ENCODE results near the gene CYP1A1.
A peak's percentile ranks its signal among the peaks of the same experiment; 100 is the strongest.
"Not testable (repeated sequence)": the region's sequence is repeated elsewhere in the genome, so short reads cannot be mapped to it uniquely, and the experiment has no call there.

The CYP1A1 gene

DNA sequence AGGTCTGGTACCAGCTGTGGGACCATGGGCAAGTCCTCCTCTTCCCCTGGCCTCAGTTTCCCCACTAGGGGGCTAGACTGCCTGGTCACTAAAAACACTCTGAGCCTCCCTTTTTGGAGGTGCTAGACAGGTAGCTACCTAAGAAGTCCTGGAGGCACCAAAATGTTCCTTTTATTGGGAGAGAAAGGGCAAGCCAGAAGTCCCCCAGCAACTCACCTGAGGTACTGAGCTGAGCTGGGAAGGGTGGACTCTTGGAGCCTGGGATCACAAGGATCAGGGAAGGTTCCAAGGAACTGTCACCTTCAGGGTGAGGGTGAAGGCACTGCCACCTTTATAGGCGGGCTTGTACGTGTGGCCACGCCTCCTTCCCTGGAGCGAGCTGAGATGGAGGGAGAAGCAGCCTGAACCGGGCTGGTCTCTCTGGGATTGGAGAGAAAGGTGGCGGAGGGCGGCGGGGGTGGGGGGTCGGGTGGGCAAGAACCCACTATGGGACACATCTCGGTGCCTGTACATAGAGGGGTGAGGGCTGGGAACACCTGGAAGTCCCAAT lies at the start of gene CYP1A1:
Gene CYP1A1 (minus strand): TSS at position 304 of the 550 bp plus-strand sequence. CDS start 2,431 bp downstream, outside the sequence.
- peak in 1 of 14 donors; percentile 15 for DNase-seq

DNA sequence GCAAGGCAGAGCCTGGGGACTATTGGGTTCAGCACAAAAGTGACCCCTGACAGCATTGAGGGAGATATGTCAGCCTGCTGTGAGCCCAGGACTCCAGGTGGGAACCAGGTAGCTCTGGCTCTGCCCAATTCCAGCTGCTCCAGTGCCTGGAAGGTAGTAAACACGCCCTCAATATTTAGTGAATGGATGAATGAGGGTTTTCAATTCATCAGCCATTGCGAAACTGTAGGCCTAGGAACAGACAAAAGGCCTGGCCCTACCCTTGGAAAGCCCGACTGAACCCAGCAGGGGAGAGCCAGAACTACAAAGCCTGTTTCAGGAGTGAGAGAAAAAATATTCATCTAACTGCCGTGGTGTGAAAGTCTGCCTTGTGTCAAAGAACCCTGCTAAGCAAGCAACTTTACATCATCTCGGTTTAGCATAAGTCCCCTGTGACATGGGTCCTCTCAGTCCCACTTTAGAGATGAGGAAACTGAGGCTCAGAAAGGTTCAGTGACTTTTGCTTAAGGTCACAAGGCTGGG lies 48.5 kb upstream of the CYP1A1 start:
- DNase-seq: peak in 3 of 14 donors; percentile 11 to 38 (median 18)

DNA sequence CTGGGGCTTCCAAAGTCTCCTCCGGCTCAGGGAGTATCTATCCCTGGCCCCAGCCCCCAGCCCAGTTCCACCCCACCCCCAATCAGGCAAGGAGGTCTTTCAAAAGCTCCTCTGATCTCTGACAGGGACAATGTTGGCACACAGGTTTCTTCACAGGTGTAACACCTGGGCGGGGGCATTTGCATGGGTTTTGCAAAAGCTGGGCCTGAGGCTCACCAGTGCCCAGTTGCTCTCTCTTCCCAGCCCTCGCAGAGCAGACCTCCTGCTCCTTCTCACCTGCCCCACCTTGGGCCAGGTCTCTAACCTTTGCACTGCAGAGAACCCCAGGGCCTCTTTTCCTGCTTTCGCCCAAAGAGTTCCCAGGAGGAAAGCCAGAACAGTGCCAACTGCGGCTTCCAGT lies 48.0 kb upstream of the CYP1A1 start:
- no peak for DNase-seq

- no peak for DNase-seq
Observed at GRCh38 chr15:74770211-74770903, 45.0 kb upstream of the CYP1A1 start.

DNA sequence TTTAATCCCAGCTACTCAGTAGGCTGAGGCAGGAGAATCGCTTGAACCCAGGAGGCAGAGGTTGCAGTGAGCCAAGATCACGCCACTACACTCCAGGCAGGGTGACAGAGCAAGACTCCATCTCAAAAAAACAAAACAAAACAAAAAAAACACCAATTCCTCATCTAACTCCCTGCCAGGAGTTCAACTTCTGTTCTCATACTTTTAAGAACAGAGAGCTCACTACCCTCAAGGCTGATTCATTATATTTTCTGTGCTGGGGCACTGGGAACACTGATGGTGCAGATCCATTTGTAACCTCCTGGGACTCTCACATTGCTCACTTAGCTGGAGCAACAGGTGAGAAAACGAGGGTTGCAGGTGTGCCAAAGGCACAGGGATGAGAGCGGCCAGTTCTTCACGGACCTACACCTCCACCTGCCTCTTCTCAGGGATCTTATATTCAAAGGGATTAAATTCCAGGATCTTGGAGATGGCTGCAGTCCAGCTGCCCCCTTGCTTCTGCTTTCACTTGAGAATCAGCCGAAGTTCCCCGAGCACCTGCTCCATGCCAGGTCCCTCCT lies 44.2 kb upstream of the CYP1A1 start:
- no peak for DNase-seq

GRCh38 chr15:74768771-74769342 lies 43.5 kb upstream of the CYP1A1 start:
- peak in 9 of 14 donors; percentile 17 to 49 (median 30) for DNase-seq

- DNase-seq: no peak
Observed at GRCh38 chr15:74768099-74768770, 42.9 kb upstream of the CYP1A1 start.

DNA sequence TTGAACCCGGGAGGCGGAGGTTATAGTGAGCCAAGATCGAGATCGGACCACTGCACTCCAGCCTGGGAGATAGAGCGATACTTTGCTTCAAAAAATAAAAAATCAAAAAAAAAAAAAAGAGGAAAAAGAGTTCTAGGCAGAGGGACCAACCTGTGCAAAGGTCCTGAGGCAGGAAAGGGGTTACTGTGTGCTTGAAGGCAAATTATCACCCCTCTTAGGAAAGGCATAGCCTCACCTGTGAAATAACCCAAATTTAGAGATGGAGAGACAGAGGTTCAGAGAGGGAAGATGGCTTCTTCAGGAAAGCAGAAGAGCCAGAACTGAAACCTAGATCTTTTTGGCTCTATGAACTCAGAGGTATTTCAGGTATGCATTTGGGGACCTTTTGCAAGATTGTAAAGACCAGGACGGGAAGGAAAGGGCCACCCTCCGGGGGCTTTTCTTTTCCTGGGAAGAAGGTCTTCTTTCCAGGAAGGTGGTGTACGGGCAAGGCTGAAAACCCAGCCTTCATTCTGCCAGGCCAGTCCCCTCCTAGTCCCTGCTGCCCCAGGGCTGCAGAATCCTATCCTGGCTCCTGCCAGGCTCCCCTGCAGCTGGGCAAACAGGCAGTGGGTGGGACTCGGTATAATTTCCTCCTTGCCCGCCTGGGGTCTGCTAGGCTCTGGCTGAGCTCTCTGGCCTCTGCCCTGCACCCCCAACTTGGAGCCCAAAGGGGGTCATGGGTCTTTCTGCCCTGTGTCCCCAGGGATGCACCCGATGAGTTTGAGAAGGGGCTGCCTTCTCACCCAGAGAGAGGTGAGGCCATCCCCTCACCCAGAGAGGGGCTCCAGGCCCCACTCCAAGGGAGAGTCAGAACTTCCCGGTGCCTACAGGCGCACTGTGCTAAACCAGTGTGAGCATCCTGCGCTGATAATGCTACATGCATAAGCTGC lies 42.1 kb upstream of the CYP1A1 start:
- DNase-seq: no peak

- DNase-seq: no peak
Observed at GRCh38 chr15:74763416-74763815, 38.1 kb upstream of the CYP1A1 start.

DNA sequence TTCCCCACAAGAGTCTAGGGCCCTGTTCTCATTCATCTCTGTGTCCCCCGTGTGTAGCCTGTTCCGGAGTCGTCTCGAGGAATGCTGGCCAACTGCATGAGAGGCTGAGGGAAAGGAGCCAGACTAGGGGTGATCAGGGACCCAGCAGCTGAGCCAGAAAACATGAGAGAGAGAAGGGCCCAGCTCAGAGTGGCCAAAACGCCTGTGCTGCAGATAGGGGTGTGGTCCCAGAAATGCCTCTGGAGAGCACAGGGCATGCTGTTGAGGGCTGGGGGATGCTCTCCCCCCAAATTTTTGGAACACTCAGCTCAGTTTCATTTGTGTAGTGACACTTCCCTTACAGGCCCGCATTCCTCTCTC lies 37.4 kb upstream of the CYP1A1 start:
- DNase-seq: no peak

- no peak for DNase-seq
Observed at GRCh38 chr15:74758736-74759135, 33.4 kb upstream of the CYP1A1 start.

DNA sequence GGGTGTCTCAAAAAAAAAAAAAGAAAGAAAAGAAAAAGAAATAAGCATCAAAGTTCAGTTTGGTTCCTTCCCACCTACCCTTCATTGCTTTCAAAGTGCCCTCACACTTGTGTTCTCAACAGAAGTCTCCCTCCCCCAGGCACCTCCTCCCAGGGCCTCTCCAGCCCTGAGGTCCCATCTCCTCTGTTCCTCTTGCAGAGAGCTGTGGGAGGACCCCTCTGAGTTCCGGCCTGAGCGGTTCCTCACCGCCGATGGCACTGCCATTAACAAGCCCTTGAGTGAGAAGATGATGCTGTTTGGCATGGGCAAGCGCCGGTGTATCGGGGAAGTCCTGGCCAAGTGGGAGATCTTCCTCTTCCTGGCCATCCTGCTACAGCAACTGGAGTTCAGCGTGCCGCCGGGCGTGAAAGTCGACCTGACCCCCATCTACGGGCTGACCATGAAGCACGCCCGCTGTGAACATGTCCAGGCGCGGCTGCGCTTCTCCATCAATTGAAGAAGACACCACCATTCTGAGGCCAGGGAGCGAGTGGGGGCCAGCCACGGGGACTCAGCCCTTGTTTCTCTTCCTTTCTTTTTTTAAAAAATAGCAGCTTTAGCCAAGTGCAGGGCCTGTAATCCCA lies 29.4 kb upstream of the CYP1A1 start:
- no peak for DNase-seq

DNA sequence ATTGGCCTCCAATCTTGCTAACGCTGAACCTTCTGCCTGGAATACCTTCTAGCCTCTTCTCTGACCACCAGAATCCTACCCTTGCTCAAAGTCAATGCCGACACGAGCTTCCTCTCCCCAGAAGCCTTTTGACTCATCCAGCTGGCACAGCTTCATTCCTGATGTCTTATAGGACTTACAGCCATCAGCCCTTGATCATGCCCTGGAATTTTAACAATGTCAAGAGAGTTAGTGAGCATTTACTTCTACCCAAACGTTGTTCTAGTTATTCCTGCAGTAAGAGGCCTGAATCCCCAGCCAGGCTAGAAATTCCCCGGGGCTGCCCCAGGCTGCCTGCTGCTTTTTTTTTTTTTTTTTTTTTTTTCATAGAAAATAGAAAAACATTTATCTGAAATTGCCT lies 27.2 kb upstream of the CYP1A1 start:
- no peak for DNase-seq

DNA sequence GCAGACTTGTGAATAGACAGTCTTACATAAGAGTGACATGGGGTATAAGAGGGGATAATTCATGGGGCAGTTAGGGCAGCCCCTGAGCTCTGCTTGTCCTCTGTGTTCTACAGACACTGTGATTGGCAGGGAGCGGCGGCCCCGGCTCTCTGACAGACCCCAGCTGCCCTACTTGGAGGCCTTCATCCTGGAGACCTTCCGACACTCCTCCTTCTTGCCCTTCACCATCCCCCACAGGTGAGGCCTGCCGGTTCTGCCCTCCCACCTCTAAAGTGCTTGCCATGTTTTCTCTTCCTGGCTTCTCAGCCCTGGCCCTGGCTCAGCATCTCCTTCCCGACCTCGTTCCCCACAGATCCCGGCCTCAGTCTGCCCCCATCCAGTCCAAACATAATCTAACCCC lies 26.7 kb upstream of the CYP1A1 start:
- no peak for DNase-seq

DNA sequence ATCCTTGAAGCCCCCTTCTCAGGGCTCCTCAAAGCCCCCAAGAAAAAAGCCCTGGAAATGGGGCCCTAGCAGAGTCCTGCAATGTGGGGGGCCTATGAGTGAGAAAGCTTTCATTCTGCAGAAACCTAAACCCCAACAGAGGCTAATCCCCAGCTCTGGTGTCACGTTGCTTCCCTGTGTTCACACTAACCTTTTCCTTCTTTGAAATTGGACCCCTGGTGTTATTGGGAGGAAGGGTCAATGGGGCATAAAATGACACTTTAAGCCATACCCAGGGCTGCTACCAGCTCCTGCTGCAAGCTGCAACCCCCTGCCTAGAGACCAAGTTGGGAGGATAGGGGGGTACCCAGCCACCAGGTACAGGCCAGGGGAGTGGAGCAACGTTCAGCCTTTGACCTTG lies 25.4 kb upstream of the CYP1A1 start:
- DNase-seq: no peak

DNA sequence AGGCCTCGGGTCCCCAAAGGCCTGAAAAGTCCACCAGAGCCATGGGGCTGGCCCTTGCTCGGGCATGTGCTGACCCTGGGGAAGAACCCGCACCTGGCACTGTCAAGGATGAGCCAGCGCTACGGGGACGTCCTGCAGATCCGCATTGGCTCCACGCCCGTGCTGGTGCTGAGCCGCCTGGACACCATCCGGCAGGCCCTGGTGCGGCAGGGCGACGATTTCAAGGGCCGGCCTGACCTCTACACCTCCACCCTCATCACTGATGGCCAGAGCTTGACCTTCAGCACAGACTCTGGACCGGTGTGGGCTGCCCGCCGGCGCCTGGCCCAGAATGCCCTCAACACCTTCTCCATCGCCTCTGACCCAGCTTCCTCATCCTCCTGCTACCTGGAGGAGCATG lies 24.5 kb upstream of the CYP1A1 start:
- DNase-seq: no peak

DNA sequence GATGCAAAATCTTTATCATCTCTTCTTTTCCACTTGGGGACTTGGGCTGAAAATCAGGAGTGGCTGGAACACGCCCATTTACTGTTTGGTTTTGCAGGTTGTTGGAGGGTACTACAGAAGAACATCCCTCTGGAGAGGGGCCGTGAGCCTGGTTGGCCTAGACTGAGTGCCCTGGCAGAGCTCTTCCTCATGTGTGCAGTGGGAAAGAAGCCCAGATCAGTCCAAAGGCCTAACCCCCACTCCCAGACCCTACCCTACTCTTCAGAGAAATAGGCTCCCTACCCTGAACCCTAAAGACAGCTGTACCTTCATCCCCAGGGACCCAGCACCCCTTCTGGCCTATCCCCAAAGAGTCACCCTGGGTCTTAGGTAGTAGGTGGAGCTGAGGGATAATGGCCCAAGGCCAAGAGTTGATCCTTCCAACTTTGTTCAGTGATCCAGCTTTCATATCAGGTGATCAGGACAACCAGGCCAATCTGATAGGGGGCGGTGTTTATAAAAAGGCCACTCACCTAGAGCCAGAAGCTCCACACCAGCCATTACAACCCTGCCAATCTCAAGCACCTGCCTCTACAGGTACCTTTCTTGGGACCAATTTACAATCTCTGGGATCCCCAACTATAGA lies 23.1 kb upstream of the CYP1A1 start, which contains the start of gene CYP1A2:
Gene CYP1A2 (plus strand): TSS at position 524 of the 625 bp plus-strand sequence. CDS start 894 bp downstream, outside the sequence.
- no peak for DNase-seq

DNA sequence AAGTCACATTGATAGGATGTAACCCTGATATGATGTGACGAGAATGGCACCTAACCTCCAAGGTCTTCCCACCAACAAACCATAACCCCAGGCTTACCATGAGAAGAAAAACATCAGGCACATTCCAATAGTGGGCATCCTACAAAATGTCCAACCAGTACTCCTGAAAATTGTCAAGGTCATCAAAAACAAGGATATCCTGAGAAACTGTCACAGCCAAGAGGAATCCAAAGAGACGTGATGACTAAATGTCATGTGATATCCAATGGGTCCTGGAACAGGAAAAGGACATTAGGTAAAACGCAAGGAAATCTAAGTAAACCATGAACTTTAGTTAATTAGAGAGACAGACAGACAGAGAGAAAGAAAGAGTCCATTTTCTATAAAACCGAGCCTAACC lies 21.1 kb upstream of the CYP1A1 start:
- DNase-seq: no peak

- DNase-seq: no peak
Observed at GRCh38 chr15:74742422-74742821, 17.1 kb upstream of the CYP1A1 start.

- not testable (repeated sequence) for DNase-seq
Observed at GRCh38 chr15:74738239-74738638, 12.9 kb upstream of the CYP1A1 start.

GRCh38 chr15:74735305-74735704 lies 10.0 kb upstream of the CYP1A1 start:
- no peak for DNase-seq
